Subcutaneous adipose tissue (tissue), 4 donors: Measurements from ENCODE around the gene CAMTA1. TPM values are rescaled to one million over a fixed set of nuclear protein-coding genes. Genes with fewer than 3 reads are reported as not detected.

ENCODE experiments used
- total RNA-seq, 4 donors: library from RNA; depleted of rRNA; stranded (reverse); fragments of >200 nt; gene quantifications; one replicate each; pipeline ENCODE4 v1.1.0, GENCODE V29; 2016
- TF ChIP-seq, protein P1 (sequence below): fragments of 450-650 bp; IDR thresholded peaks from one replicate; pipeline ENCODE4 v1.5.1; 2016; ENCODE audit warnings: low read depth, mild to moderate bottlenecking, control low read depth, antibody characterized with exemption, moderate library complexity

The CAMTA1 gene
- total RNA-seq, 4 donors from 2014 or later = 58.6 to 82.5 (median 78.0) TPM

DNA sequence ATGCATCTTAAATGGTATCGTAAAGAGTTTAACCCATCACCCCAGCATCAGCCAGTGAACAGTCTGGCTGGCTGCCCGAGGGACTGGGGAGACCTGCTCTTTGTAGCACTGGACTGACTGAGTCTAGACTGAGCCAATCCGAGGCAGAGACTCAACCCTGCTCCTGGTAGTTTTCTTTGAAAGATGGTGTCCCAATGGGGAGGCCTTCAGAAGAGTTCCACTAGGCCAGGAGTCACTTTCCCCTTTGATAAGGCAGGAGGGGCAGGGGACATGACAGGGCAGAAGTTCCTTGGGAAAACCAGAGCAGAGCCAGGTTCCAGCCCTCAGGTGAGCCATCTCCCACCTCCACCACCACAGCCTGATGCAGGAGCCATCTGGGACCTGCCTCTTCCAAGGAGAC, 203.5 kb downstream of the CAMTA1 start:
- TF ChIP-seq, protein P1, sequence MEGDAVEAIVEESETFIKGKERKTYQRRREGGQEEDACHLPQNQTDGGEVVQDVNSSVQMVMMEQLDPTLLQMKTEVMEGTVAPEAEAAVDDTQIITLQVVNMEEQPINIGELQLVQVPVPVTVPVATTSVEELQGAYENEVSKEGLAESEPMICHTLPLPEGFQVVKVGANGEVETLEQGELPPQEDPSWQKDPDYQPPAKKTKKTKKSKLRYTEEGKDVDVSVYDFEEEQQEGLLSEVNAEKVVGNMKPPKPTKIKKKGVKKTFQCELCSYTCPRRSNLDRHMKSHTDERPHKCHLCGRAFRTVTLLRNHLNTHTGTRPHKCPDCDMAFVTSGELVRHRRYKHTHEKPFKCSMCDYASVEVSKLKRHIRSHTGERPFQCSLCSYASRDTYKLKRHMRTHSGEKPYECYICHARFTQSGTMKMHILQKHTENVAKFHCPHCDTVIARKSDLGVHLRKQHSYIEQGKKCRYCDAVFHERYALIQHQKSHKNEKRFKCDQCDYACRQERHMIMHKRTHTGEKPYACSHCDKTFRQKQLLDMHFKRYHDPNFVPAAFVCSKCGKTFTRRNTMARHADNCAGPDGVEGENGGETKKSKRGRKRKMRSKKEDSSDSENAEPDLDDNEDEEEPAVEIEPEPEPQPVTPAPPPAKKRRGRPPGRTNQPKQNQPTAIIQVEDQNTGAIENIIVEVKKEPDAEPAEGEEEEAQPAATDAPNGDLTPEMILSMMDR = no peak

DNA sequence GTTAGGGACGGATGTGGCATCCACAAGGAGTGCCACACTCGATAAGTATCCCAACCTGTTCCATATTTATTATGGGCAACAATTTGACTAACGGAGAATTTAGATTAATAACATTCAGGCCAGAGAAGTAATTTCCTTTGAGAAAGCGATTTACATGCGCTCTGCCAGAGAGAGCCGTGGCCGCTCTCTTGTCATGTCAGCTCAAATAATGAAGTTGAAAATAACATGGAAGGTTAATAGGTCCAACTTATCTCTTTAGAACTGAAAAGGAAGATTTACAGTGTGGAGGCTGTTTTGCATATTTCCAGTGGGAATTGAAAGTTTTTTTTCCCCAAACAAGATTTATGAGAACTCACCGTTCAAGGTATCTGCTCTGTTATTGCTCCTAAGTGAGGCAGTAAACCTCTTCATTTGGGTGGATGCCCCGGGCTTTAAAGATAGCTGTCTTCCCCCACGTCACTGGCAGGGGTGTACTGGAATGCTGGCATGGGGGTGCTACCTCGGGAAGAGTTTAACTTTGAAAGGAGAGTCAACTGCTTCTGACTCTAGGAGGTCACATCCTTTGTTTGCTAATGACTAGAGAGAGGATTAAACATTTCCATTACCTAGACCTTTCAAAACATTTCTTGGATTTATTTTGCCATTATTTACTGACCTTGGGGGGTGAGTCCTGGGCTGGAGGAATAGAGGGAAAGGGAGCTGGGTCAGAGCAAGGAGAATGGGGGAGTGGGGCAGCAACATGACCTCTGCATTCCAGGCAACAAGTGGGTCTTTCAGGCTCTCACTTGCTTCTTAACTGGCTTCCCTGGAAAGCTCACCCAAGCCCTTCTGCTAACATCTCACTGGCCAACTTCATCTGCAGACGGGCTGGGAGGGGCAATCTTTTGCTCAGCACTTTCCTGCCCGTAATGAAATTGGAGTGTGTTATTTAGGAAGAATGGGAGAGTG, 204.2 kb downstream of the CAMTA1 start:
- TF ChIP-seq, protein P1 = no peak

DNA sequence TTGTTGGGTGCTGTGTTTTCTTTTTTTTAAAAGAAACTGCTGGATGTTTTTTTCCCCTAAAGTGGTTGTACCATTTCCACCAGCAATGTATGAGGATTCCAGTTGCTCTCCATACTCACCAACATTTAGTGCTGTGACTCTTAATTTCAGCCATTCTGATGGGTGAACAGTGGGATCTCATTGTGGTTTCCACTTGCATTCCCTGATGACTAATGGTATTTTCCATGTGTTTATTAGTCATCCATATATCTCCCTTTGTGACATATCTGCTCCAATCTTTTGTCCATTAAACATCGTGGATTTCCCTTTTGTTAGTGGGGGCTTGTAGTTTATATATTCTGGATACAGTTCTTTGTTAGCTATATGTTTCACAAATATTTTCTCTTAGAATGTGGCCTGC, 206.0 kb downstream of the CAMTA1 start:
- TF ChIP-seq, protein P1 = no peak

DNA sequence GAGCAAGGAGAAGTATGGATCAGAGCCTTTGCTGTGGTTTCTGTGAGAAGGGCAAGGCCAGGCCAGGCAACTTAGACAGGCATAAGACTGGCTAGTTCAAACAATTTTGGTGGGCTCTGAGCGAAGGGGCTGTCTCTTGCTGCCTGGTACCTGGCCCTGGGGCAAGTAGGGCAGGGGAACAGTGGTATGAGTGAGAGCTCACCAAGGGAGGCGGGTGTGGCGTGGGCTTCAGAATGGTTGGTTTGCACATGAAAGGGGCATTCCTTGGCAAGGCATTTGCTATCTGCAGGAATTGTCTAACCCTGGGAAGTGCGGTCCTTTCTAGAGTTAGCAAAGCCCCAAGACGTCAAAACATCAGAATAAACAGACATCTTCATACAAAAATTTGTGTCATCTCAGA, 210.5 kb downstream of the CAMTA1 start:
- TF ChIP-seq, protein P1 = no peak

DNA sequence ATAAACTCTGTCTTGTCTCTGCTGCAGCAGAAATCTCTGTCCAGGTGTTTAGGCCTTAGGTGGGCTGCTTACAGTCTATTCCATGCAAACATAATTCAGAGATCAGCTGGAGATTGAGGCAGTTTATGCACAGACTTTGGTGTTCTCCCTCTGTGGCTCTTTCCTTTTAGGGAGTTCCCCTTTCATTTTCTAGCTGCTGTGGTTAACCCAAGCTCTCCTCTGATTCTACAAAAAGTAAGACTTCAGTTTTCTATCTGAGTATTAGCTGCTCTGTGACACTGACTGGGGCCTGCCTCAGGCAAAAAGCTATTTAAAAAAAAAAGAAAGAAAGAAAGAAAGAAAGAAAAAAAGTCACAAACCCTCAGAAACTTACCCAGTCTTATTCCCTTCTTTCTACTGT, 211.1 kb downstream of the CAMTA1 start:
- TF ChIP-seq, protein P1 = no peak

DNA sequence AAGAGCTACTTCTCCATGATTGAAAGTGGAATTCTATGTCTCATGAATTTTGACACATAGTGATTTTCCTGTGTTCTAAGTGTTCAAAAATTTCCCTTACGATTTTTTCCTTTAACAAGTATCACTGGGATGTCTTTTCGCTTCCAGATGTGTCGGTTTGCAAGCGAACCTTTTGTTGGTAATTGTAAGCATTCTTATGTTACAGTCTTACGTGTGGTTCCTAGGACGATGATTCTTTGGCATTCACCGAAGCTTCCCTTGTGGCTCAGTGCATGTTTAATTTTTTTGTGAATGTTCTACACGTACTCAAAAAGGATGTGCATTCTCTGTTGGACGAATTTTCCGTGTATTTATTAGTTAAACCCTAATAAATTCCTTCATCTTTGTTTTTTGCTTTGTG, 211.6 kb downstream of the CAMTA1 start:
- TF ChIP-seq, protein P1 = no peak

DNA sequence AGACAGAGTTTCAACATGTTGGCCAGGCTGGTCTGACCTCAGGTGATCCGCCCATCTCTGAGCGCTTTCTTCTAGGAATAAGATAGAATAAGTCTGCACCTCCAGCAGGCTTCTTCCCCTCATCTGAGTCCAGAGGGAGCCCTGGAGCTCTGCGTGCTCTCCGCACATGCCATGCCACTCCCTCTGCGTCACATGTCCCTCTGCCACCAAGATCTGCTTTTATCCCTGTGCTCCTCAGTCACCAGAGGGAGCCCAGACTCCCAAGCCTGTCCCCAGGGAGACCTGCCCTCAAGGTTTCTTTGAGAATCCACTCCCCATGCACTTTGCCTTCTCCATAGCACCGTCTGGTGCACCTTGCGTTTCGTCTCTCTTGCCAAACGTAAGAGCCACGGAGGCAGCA, 213.0 kb downstream of the CAMTA1 start:
- TF ChIP-seq, protein P1 = no peak
